Endothelial cell of umbilical vein (primary cell): ENCODE measurements around the gene GPR158. TPM values are rescaled to one million over a fixed set of nuclear protein-coding genes. Genes with fewer than 3 reads are reported as not detected.

Source experiments
- BruUV-seq: library from RNA; stranded (reverse); fragments of 400-500 nt; replicated peaks from 2 replicates; lab custom pipeline; 2021; lab: Mats Ljungman, UMichigan
- CTCF ChIA-PET: fragments of 300-600, 350-600 bp; sonication (Branson Sonifier 250); formaldehyde crosslinking; loops from one replicate; lab custom pipeline; 2021; ENCODE audit warnings: antibody characterized with exemption, inconsistent platforms; lab: Charles Lee
- POLR2A ChIA-PET: fragments of 300-600, 350-600 bp; sonication (Branson Sonifier 250); formaldehyde crosslinking; loops from one replicate; lab custom pipeline; 2021; ENCODE audit warnings: antibody characterized with exemption, inconsistent platforms; lab: Charles Lee
- DNase-seq: peaks from one replicate; pipeline ENCODE4 v3.0.0-alpha.2; 2011; ENCODE audit warnings: low read depth, low spot score
- FAIRE-seq: peaks from 2 replicates; lab custom pipeline; 2011; peaks lifted over from hg19 to GRCh38; lab: Jason Lieb, UNC
- H2AFZ ChIP-seq: 2 replicates; pipeline ENCODE4 v1.6.0; 2012; ENCODE audit warnings: low read depth, low read length, control low read depth, inconsistent platforms
- H3K27ac ChIP-seq: 2 replicates; pipeline ENCODE4 v1.5.1; 2011; ENCODE audit warnings: low read depth, mild to moderate bottlenecking, control low read depth, low read length, moderate library complexity; ENCODE audit not compliant: insufficient read depth
- H3K27me3 ChIP-seq, 2 experiments: 2 replicates each; pipeline versions ENCODE4 v1.6.0 to v1.6.1; 2011; ENCODE audit warnings: low read length in 2 of 2, mixed read lengths in 1 of 2; ENCODE audit not compliant: control insufficient read depth in 2 of 2, insufficient read depth in 2 of 2
- H3K36me3 ChIP-seq, 2 experiments: 2 replicates in 1 of 2; 3 replicates in 1 of 2; pipeline ENCODE4 v1.5.1; 2011; ENCODE audit warnings: low read length in 2 of 2, mild to moderate bottlenecking in 1 of 2, moderate library complexity in 1 of 2; ENCODE audit not compliant: control insufficient read depth in 2 of 2, insufficient read depth in 2 of 2; ENCODE audit errors: extremely low read depth in 1 of 2
- H3K4me1 ChIP-seq: 3 replicates; pipeline ENCODE4 v1.5.1; 2011; ENCODE audit warnings: mild to moderate bottlenecking, low read length; ENCODE audit not compliant: control insufficient read depth, insufficient read depth; ENCODE audit errors: extremely low read depth
- H3K4me2 ChIP-seq: 2 replicates; pipeline ENCODE4 v1.6.1; 2011; ENCODE audit warnings: low read length, control low read depth, mixed read lengths; ENCODE audit not compliant: insufficient read depth
- H3K4me3 ChIP-seq, 3 experiments: fragments of 200-600 bp in 1 of 3; sonication (generic), shearing (Covaris generic) in 1 of 3; replicated peaks in 1 of 3; 2 replicates each; pipeline ENCODE4 v1.5.1; 2011 to 2016; ENCODE audit warnings: control low read depth in 3 of 3, low read length in 3 of 3, mild to moderate bottlenecking in 2 of 3, inconsistent platforms in 1 of 3, low read depth in 1 of 3, moderate library complexity in 1 of 3; ENCODE audit not compliant: insufficient read depth in 1 of 3
- H3K79me2 ChIP-seq: 2 replicates; pipeline ENCODE4 v1.6.0; 2012; ENCODE audit warnings: low read length, inconsistent platforms; ENCODE audit not compliant: control insufficient read depth, insufficient read depth
- H3K9ac ChIP-seq: replicated peaks from 2 replicates; pipeline ENCODE3; 2011; ENCODE audit warnings: low read length, control low read depth; ENCODE audit not compliant: insufficient read depth; ENCODE audit errors: extremely low read depth
- H3K9me1 ChIP-seq: replicated peaks from 3 replicates; pipeline ENCODE4 v1.6.0; 2011; ENCODE audit warnings: mild to moderate bottlenecking, low read length; ENCODE audit not compliant: control insufficient read depth, insufficient read depth; ENCODE audit errors: extremely low read depth
- H3K9me3 ChIP-seq: replicated peaks from 2 replicates; pipeline ENCODE4 v1.5.1; 2012; ENCODE audit warnings: low read length, inconsistent platforms; ENCODE audit not compliant: control insufficient read depth, insufficient read depth
- H4K20me1 ChIP-seq: replicated peaks from 2 replicates; pipeline ENCODE3; 2011; ENCODE audit warnings: mild to moderate bottlenecking, low read length; ENCODE audit not compliant: control insufficient read depth, insufficient read depth; ENCODE audit errors: extremely low read depth
- CTCF ChIP-seq, 2 donors: IDR thresholded peaks; 1 replicate in 1 of 2; 2 replicates in 1 of 2; pipeline ENCODE4 v1.5.1; 2011; ENCODE audit warnings: low read length in 2 of 2, mild to moderate bottlenecking in 2 of 2, moderate library complexity in 2 of 2, control low read depth in 1 of 2, inconsistent platforms in 1 of 2, low read depth in 1 of 2; ENCODE audit not compliant: insufficient read depth in 1 of 2; ENCODE audit errors: extremely low read depth in 1 of 2
- EZH2 ChIP-seq: IDR thresholded peaks from 2 replicates; pipeline ENCODE4 v1.6.1; 2012; ENCODE audit warnings: borderline replicate concordance, low read depth, mild to moderate bottlenecking, moderate library complexity, low read length, inconsistent platforms; ENCODE audit not compliant: severe bottlenecking
- FOS ChIP-seq: IDR thresholded peaks from 2 replicates; pipeline ENCODE4 v1.6.1; 2011; ENCODE audit warnings: mild to moderate bottlenecking, low read length, moderate library complexity, borderline replicate concordance; ENCODE audit not compliant: insufficient read depth
- GATA2 ChIP-seq: IDR thresholded peaks from 2 replicates; pipeline ENCODE4 v1.7.0; 2011; ENCODE audit warnings: low read depth, mild to moderate bottlenecking, moderate library complexity, mixed read lengths, low read length; ENCODE audit not compliant: insufficient read length, insufficient read depth
- JUN ChIP-seq: IDR thresholded peaks from 2 replicates; pipeline ENCODE4 v1.6.1; 2011; ENCODE audit warnings: borderline replicate concordance, low read depth; ENCODE audit not compliant: insufficient read length, insufficient read depth
- MAX ChIP-seq: IDR thresholded peaks from 2 replicates; pipeline ENCODE4 v1.6.1; 2011; ENCODE audit not compliant: insufficient read depth, insufficient read length
- MYC ChIP-seq: IDR thresholded peaks from one replicate; pipeline ENCODE4 v1.6.1; 2011; ENCODE audit warnings: mild to moderate bottlenecking, low read depth, low read length
- POLR2A ChIP-seq: IDR thresholded peaks from 2 replicates; pipeline ENCODE4 v1.6.1; 2012; ENCODE audit warnings: low read depth, mild to moderate bottlenecking, control low read depth, low read length
- POLR2AphosphoS5 ChIP-seq: IDR thresholded peaks from 2 replicates; pipeline ENCODE4 v1.6.1; 2012; ENCODE audit warnings: low read depth, mild to moderate bottlenecking, control low read depth, low read length, moderate library complexity; ENCODE audit not compliant: insufficient read depth
- dilution Hi-C: fragments of 300-500 bp; cut with MboI; formaldehyde crosslinking; loops from one replicate; pipeline ENCODE4 v1.15.0; 2019; ENCODE audit warnings: low sequenced_read_pairs; ENCODE audit not compliant: extremely low pct_ligation_motif_present
- intact Hi-C: fragments of 100-400 bp; cut with micrococcal nuclease; formaldehyde crosslinking; loops from one replicate; pipeline ENCODE4 v1.10.0; 2022
- polyA plus RNA-seq, 4 experiments: library from polyadenylated mRNA; depleted of rRNA in 3 of 4; stranded (reverse) in 3 of 4; unstranded in 1 of 4; fragments of >200 nt; gene quantifications; 2 replicates each; pipeline versions ENCODE4 v1.2.1 to v1.2.3, GENCODE V29; 2011 to 2012; ENCODE audit warnings: missing spikeins in 1 of 4
- total RNA-seq: library from RNA; stranded (reverse); gene quantifications from 2 replicates; pipeline ENCODE4 v1.2.3, GENCODE V29; 2021

The GPR158 gene
- total and polyA plus RNA-seq, 2 donors (not counting 3 experiments of a cell fraction or from before 2014, with no cell fraction given), result not detected

GRCh38 chr10:25441270-25441669, 266.5 kb downstream of the GPR158 start:
- Histone ChIP-seq H3K4me2 (no peak overlapping the region), H3K27ac (no peak overlapping the region), H3K9me3 (no peaks in the 10 kb centered on the region), H3K4me3 (no peak overlapping the region), H3K79me2 (no peaks in the 10 kb centered on the region), H3K9ac (no peak overlapping the region), H3K4me1 (no peaks in the 10 kb centered on the region), H2AFZ (no peak overlapping the region), H3K27me3 (peaks cover 0 to 5% of the 10 kb centered on the region in 2 experiments), H4K20me1 (no peaks in the 10 kb centered on the region), H3K36me3 (no peaks in the 10 kb centered on the region), H3K9me1 (no peaks in the 10 kb centered on the region)
- POLR2A ChIA-PET, result no interaction called here
- dilution Hi-C loops, result no loop called here
- CTCF ChIA-PET, result interaction anchor here (1.4 kb wide), 1 partner anchor 51 kb away, joined by 3 read pairs; no protein-coding TSS in a partner anchor
- intact Hi-C loops, result no loop called here
- no peak for TF ChIP-seq EZH2
- TF ChIP-seq MAX, result no peak
- no peak for TF ChIP-seq CTCF (IDR thresholded peaks at IDR 0.05; ENCODE audit: extremely low read depth in 1 of 2, insufficient read depth in 1 of 2, low read depth in 1 of 2, low read length in 2 of 2)
- no peak for TF ChIP-seq JUN
- no peak for TF ChIP-seq FOS
- no peak for TF ChIP-seq GATA2
- no peak for TF ChIP-seq POLR2A
- TF ChIP-seq MYC, result no peak
- no peak for TF ChIP-seq POLR2AphosphoS5
- FAIRE-seq, result no peak
- no TSS peak for BruUV-seq
- no peak for DNase-seq
